ENCODE data around the gene SRPK3. TPM values are rescaled to one million over a fixed set of nuclear protein-coding genes. Genes with fewer than 3 reads are reported as not detected.
"Not testable (repeated sequence)": the region's sequence is repeated elsewhere in the genome, so short reads cannot be mapped to it uniquely, and the experiment has no call there.

The SRPK3 gene
- total RNA-seq, 1 experiment from 2014 or later = not detected

- H3K27me3 ChIP-seq (ENCODE audit: control insufficient read depth, insufficient read depth, low read length); H3K4me3 ChIP-seq (ENCODE audit: insufficient read depth, low read depth, low read length); H3K36me3 ChIP-seq (replicated peaks; ENCODE audit: control insufficient read depth, insufficient read depth, low read length): not testable (repeated sequence)
- peak; percentile 6 for DNase-seq
Observed at GRCh38 chrX:153742111-153742510, 38.7 kb upstream of the SRPK3 start.

GRCh38 chrX:153742796-153743467, 37.9 kb upstream of the SRPK3 start:
- not testable (repeated sequence) for H3K4me3 ChIP-seq (ENCODE audit: insufficient read depth, low read depth, low read length); H3K27me3 ChIP-seq (ENCODE audit: control insufficient read depth, insufficient read depth, low read length); H3K36me3 ChIP-seq (replicated peaks; ENCODE audit: control insufficient read depth, insufficient read depth, low read length)
- peak; percentile 12 for DNase-seq

- H3K27me3 ChIP-seq (ENCODE audit: control insufficient read depth, insufficient read depth, low read length); H3K36me3 ChIP-seq (replicated peaks; ENCODE audit: control insufficient read depth, insufficient read depth, low read length): not testable (repeated sequence)
- peak overlapping the region; percentile 35 for H3K4me3 ChIP-seq (ENCODE audit: insufficient read depth, low read depth, low read length)
- peak; percentile 71 for DNase-seq
Observed at GRCh38 chrX:153743468-153744209, 37.2 kb upstream of the SRPK3 start.

GRCh38 chrX:153744210-153745066, 36.4 kb upstream of the SRPK3 start:
- peak overlapping the region; percentile 35 for H3K4me3 ChIP-seq (ENCODE audit: insufficient read depth, low read depth, low read length)
- DNase-seq = peak; percentile 71
- H3K27me3 ChIP-seq (ENCODE audit: control insufficient read depth, insufficient read depth, low read length) = no peaks in the 10 kb centered on the region
- no peaks in the 10 kb centered on the region for H3K36me3 ChIP-seq (replicated peaks; ENCODE audit: control insufficient read depth, insufficient read depth, low read length)

GRCh38 chrX:153745067-153745433, 35.8 kb upstream of the SRPK3 start:
- not testable (repeated sequence) for H3K36me3 ChIP-seq (replicated peaks; ENCODE audit: control insufficient read depth, insufficient read depth, low read length); DNase-seq; H3K27me3 ChIP-seq (ENCODE audit: control insufficient read depth, insufficient read depth, low read length); H3K4me3 ChIP-seq (ENCODE audit: insufficient read depth, low read depth, low read length)

GRCh38 chrX:153746359-153746758, 34.5 kb upstream of the SRPK3 start:
- DNase-seq = no peak
- Histone ChIP-seq H3K27me3 (ENCODE audit: control insufficient read depth, insufficient read depth, low read length) (no peaks in the 10 kb centered on the region), H3K36me3 (replicated peaks; ENCODE audit: control insufficient read depth, insufficient read depth, low read length) (no peaks in the 10 kb centered on the region), H3K4me3 (ENCODE audit: insufficient read depth, low read depth, low read length) (no peak overlapping the region)

- H3K4me3 ChIP-seq (ENCODE audit: insufficient read depth, low read depth, low read length); H3K27me3 ChIP-seq (ENCODE audit: control insufficient read depth, insufficient read depth, low read length); DNase-seq; H3K36me3 ChIP-seq (replicated peaks; ENCODE audit: control insufficient read depth, insufficient read depth, low read length): not testable (repeated sequence)
Observed at GRCh38 chrX:153746991-153747390, 33.9 kb upstream of the SRPK3 start.

- not testable (repeated sequence) for H3K4me3 ChIP-seq (ENCODE audit: insufficient read depth, low read depth, low read length); H3K27me3 ChIP-seq (ENCODE audit: control insufficient read depth, insufficient read depth, low read length); DNase-seq; H3K36me3 ChIP-seq (replicated peaks; ENCODE audit: control insufficient read depth, insufficient read depth, low read length)
Observed at GRCh38 chrX:153749017-153749416, 31.8 kb upstream of the SRPK3 start.

GRCh38 chrX:153750127-153750774, 30.6 kb upstream of the SRPK3 start:
- no peak overlapping the region for H3K4me3 ChIP-seq (ENCODE audit: insufficient read depth, low read depth, low read length)
- H3K36me3 ChIP-seq (replicated peaks; ENCODE audit: control insufficient read depth, insufficient read depth, low read length) = no peaks in the 10 kb centered on the region
- peak; percentile 20 for DNase-seq
- H3K27me3 ChIP-seq (ENCODE audit: control insufficient read depth, insufficient read depth, low read length) = no peaks in the 10 kb centered on the region

- Histone ChIP-seq H3K4me3 (ENCODE audit: insufficient read depth, low read depth, low read length) (no peak overlapping the region), H3K27me3 (ENCODE audit: control insufficient read depth, insufficient read depth, low read length) (no peaks in the 10 kb centered on the region), H3K36me3 (replicated peaks; ENCODE audit: control insufficient read depth, insufficient read depth, low read length) (no peaks in the 10 kb centered on the region)
- DNase-seq = no peak
Observed at GRCh38 chrX:153755136-153755535, 25.7 kb upstream of the SRPK3 start.

GRCh38 chrX:153761863-153762262, 19.0 kb upstream of the SRPK3 start:
- H3K4me3 ChIP-seq (ENCODE audit: insufficient read depth, low read depth, low read length) = no peak overlapping the region

GRCh38 chrX:153762626-153763173, 18.1 kb upstream of the SRPK3 start:
- DNase-seq = peak; percentile 40
- no peak overlapping the region for H3K4me3 ChIP-seq (ENCODE audit: insufficient read depth, low read depth, low read length)
- no peaks in the 10 kb centered on the region for H3K36me3 ChIP-seq (replicated peaks; ENCODE audit: control insufficient read depth, insufficient read depth, low read length)
- no peaks in the 10 kb centered on the region for H3K27me3 ChIP-seq (ENCODE audit: control insufficient read depth, insufficient read depth, low read length)

More at GRCh38 chrX:153761863-153762262, 19.0 kb upstream of the SRPK3 start:
- DNase-seq = peak; percentile 41
- H3K36me3 ChIP-seq (replicated peaks; ENCODE audit: control insufficient read depth, insufficient read depth, low read length) = no peaks in the 10 kb centered on the region
- H3K27me3 ChIP-seq (ENCODE audit: control insufficient read depth, insufficient read depth, low read length) = no peaks in the 10 kb centered on the region

- Histone ChIP-seq H3K4me3 (ENCODE audit: insufficient read depth, low read depth, low read length) (no peak overlapping the region), H3K27me3 (ENCODE audit: control insufficient read depth, insufficient read depth, low read length) (no peaks in the 10 kb centered on the region), H3K36me3 (replicated peaks; ENCODE audit: control insufficient read depth, insufficient read depth, low read length) (no peaks in the 10 kb centered on the region)
- peak; percentile 47 for DNase-seq
Observed at GRCh38 chrX:153763298-153763932, 17.4 kb upstream of the SRPK3 start.
